Activated naive CD8-positive, alpha-beta T cell (primary cell): ENCODE measurements around the gene TMEM62.
"Not testable (repeated sequence)": the region's sequence is repeated elsewhere in the genome, so short reads cannot be mapped to it uniquely, and the experiment has no call there.

Experiments
- H3K27ac Mint-ChIP-seq: one replicate; pipeline ENCODE4 v1.8.0; 2021; ENCODE audit warnings: mixed read lengths
- H3K27me3 Mint-ChIP-seq: one replicate; pipeline ENCODE4 v1.8.0; 2021; ENCODE audit warnings: mixed read lengths
- H3K36me3 Mint-ChIP-seq: one replicate; pipeline ENCODE4 v1.8.0; 2021; ENCODE audit warnings: mixed read lengths
- H3K4me1 Mint-ChIP-seq: one replicate; pipeline ENCODE4 v1.8.0; 2021; ENCODE audit warnings: low read depth, mixed read lengths
- H3K4me3 Mint-ChIP-seq: one replicate; pipeline ENCODE4 v1.8.0; 2021; ENCODE audit warnings: mild to moderate bottlenecking, mixed read lengths
- H3K9me3 Mint-ChIP-seq: one replicate; pipeline ENCODE4 v1.8.0; 2021; ENCODE audit warnings: low read depth, mixed read lengths

Gene TMEM62

DNA sequence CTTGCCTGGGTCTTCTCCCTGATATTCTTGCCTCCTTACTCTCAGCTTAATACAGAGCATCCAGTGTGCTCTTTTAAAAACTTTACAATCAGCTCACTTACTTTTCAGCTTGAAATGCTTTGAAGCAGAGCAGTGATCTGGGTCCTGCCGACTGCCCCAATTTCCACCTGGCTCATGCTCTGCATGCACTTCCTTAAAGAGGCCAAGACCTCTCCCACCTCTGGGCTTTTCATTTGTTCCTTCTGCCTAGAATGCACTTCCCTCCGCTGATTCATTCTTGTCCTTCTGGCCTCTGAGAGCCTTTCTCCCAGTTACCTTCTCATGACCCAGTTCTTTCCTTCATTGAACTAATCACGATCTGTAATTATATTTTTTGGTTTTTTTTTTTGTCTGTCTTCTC lies 49.9 kb downstream of the TMEM62 start:
- peaks cover 21% of the 10 kb centered on the region for H3K4me1 Mint-ChIP-seq
- no peak overlapping the region for H3K4me3 Mint-ChIP-seq
- H3K27ac Mint-ChIP-seq = peak overlapping the region; percentile 56

DNA sequence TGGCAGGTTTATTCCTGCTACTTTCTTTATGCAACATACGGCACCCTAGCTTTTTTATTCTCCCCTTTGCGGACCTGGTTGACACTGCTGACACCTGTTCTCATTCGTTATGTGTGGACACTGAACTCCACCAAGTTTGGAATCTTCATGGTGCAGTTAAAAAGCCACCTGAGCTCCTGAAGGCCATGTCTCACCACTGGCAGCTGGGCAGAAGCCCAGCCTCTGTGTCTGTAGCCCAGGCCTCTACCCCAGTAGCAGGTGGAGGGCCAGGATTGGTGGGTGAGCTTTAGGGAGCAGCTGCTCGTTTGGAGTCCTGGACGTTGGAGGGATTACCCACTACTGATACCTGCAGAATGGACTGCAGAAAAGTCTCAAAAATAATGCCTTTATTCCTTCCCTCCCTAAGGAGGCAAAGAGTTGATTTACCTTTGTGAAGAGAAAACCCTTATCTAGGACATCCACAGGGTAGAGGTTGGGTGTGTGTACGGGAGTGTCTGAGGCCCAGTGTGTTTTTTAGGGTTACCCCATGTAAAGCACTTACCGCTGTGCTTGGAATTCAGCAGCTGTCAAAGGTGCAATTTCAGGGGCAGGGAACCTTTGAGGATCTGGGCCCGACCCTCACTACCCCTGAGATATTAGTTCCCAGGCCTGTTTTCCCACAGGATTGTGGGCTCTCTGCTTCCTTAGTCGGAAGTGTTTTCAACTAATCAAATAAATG lies 51.2 kb downstream of the TMEM62 start:
- Mint-ChIP-seq H3K36me3 (peaks cover 4% of the 10 kb centered on the region), H3K9me3 (no peaks in the 10 kb centered on the region), H3K4me3 (peak overlapping the region; percentile 94), H3K4me1 (peaks cover 29% of the 10 kb centered on the region), H3K27me3 (no peaks in the 10 kb centered on the region), H3K27ac (peak overlapping the region; percentile 89)

More for the DNA sequence above, 49.9 kb downstream of the TMEM62 start:
- Mint-ChIP-seq H3K9me3 (no peaks in the 10 kb centered on the region), H3K27me3 (no peaks in the 10 kb centered on the region), H3K36me3 (no peaks in the 10 kb centered on the region)

DNA sequence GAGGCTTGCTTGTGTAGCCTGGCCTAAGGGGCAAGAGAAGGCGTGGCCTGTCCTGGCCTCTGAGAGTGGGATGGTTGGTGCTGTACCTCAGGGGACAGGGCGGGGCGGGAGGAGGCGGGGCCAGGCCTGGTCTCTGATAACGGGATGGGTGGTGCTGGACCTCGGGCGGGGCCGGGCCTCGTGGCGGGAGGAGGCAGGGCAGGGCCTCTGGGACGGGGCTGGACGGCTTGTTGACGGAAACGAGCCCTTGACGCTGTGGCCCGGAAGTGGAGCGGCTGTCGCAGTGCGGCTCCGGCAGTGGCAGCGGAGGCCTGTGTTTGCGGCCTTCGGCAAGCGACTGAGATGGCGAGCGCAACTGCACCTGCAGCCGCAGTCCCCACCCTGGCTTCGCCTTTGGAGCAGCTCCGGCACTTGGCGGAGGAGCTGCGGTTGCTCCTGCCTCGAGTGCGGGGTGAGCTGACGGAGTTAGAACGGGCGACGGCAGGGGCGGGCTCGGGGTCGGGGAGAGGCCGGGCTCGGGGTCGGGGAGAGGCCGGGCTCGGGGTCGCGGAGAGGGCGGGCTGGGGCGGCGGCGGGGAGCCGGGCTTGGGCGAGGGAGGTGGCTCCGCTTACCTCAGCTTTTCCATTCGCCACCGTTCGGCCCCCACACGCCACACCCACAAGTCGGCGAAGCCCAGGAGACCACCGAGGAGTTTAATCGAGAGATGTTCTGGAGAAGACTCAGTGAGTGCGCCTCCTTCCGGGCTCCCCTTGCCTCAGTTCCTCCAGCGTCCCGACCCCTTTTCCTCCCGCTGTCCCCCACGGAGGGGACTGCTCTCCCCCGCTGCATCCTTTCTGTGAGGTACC lies 52.0 kb downstream of the TMEM62 start, which contains the start of gene CCNDBP1:
TSS of gene CCNDBP1 (plus strand) at position 247 of the 846 bp plus-strand sequence. CDS start at position 343, 96 bp downstream.
- H3K36me3 Mint-ChIP-seq = peaks cover 5% of the 10 kb centered on the region
- peak within 1 kb of the TSS; percentile 94 for H3K4me3 Mint-ChIP-seq
- H3K9me3 Mint-ChIP-seq = no peaks in the 10 kb centered on the region
- H3K4me1 Mint-ChIP-seq = peaks cover 30% of the 10 kb centered on the region
- no peaks in the 10 kb centered on the region for H3K27me3 Mint-ChIP-seq
- H3K27ac Mint-ChIP-seq = peak within 1 kb of the TSS; percentile 92

DNA sequence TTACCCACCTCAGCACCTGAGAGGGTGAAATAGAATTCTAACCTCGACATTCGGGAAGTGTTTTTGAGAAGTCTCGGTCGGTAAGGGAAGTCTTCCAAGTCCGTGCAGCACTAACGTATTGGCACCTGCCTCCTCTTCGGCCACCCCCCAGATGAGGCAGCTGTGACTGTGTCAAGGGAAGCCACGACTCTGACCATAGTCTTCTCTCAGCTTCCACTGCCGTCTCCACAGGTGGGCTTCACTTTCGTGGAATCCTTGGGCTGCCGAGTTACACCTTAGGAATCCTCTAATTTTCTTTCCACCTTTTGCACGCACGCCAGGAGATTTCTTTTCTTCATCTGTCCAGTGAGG lies 52.6 kb downstream of the TMEM62 start:
- Mint-ChIP-seq H3K9me3 (no peaks in the 10 kb centered on the region), H3K36me3 (peaks cover 7% of the 10 kb centered on the region), H3K4me3 (peak overlapping the region; percentile 94), H3K4me1 (peaks cover 30% of the 10 kb centered on the region), H3K27ac (peak overlapping the region; percentile 92), H3K27me3 (no peaks in the 10 kb centered on the region)

DNA sequence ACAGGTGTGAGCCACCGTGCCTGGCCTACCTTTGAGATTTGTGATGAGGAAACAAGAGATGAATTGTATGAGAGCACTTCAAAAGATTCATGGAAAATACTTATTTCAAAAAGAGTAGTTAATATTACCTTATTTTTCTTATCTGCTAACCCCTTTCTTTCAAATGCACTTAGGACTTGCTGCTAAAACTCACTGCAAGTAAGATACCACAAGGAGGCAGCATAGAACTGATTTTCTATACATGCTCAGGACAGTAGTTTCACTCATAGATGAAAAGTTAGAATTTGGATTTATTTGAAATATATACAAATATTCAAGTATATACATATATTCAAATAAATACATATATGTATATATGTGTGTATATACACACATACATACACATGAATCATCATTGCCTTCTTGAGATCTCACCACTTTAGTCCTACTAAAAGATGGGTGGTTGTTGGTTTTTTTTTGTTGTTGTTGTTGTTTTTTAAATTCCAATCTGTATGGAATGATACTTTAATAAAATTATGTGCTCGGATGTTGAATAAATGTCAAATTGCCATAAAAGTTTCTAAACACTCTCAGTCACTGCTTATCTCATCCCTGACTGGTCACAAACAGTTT lies 54.3 kb downstream of the TMEM62 start:
- Mint-ChIP-seq H3K36me3 (peaks cover 7% of the 10 kb centered on the region), H3K27me3 (no peaks in the 10 kb centered on the region), H3K9me3 (no peaks in the 10 kb centered on the region), H3K4me3 (peak overlapping the region; percentile 80), H3K4me1 (peaks cover 30% of the 10 kb centered on the region), H3K27ac (no peak overlapping the region)

DNA sequence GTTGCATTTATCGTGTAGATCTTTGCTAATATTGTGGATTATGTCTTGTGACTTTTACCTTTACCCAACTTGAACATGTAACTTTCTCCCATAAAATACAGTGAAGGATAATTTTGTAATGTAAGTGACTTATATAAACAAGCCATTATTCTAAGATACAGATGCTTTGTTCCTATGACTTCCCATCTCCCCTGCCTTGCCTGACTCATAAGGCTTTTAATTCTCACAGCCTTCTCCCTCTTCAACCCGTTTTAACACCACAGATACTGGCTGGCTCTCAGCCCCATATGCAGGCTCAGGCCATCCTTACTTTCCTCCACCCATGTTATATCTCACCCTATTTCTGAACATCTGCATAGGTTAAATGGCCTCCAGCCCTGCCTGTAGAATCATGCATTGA lies 55.9 kb downstream of the TMEM62 start:
- Mint-ChIP-seq H3K4me1 (peaks cover 28% of the 10 kb centered on the region), H3K9me3 (no peaks in the 10 kb centered on the region), H3K27ac (peak overlapping the region; percentile 29), H3K27me3 (no peaks in the 10 kb centered on the region), H3K36me3 (peaks cover 7% of the 10 kb centered on the region), H3K4me3 (no peak overlapping the region)

DNA sequence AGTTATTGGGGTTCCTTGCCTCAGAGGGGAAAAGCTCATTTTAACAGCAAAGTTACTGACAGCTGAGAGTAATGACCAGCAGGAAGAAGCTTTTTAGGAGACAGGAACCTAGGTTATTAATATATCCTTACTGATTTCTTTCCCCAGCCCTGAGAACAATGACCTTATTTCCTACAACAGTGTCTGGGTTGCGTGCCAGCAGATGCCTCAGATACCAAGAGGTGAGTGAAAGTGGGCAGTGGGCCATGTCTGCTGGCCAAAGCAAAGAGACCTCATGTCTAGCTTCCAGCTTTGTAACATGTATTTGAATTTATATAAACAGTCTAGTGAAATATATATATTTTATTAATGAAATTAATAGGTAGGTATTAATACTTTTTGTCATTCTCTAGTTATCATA lies 56.8 kb downstream of the TMEM62 start:
- peaks cover 8% of the 10 kb centered on the region for H3K36me3 Mint-ChIP-seq
- H3K9me3 Mint-ChIP-seq = no peaks in the 10 kb centered on the region
- H3K27me3 Mint-ChIP-seq = no peaks in the 10 kb centered on the region
- H3K4me3 Mint-ChIP-seq = no peak overlapping the region
- no peak overlapping the region for H3K27ac Mint-ChIP-seq
- peaks cover 28% of the 10 kb centered on the region for H3K4me1 Mint-ChIP-seq

DNA sequence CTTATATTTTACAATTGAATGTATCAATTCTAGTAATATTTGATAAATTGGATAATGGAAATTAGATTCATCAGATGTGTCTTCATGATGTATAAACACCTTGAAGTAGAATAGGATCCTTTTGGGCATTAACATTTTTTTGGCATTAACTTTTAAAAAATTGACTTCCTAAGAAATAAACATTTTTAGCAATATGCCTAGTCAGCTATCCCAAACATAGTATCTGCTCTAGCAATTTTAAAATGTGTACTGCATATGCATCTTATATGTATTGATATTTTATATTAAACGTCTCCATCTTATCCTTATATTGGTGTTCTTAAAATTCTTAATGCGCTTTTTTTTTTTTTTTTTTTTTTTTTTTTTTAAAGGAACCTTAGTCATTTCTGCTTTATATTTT lies 60.3 kb downstream of the TMEM62 start:
- H3K9me3 Mint-ChIP-seq = peaks cover 6% of the 10 kb centered on the region
- H3K27ac Mint-ChIP-seq = no peak overlapping the region
- no peak overlapping the region for H3K4me3 Mint-ChIP-seq
- peaks cover 7% of the 10 kb centered on the region for H3K4me1 Mint-ChIP-seq
- peaks cover 14% of the 10 kb centered on the region for H3K36me3 Mint-ChIP-seq
- H3K27me3 Mint-ChIP-seq = no peaks in the 10 kb centered on the region

DNA sequence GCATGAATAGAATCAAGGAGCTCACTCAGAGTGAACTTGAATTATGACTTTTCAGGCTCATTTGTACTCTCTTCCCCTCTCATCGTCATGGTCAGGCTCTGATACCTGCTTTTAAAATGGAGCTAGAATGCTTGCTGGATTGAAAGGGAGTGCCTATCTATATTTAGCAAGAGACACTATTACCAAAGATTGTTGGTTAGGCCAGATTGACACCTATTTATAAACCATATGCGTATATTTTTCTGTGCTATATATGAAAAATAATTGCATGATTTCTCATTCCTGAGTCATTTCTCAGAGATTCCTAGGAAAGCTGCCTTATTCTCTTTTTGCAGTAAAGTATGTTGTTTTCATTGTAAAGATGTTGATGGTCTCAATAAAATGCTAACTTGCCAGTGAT lies 61.4 kb downstream of the TMEM62 start:
- H3K4me3 Mint-ChIP-seq = no peak overlapping the region
- peak overlapping the region; percentile 52 for H3K27ac Mint-ChIP-seq
- no peaks in the 10 kb centered on the region for H3K27me3 Mint-ChIP-seq
- peaks cover 9% of the 10 kb centered on the region for H3K36me3 Mint-ChIP-seq
- H3K4me1 Mint-ChIP-seq = no peaks in the 10 kb centered on the region
- peaks cover 6% of the 10 kb centered on the region for H3K9me3 Mint-ChIP-seq

DNA sequence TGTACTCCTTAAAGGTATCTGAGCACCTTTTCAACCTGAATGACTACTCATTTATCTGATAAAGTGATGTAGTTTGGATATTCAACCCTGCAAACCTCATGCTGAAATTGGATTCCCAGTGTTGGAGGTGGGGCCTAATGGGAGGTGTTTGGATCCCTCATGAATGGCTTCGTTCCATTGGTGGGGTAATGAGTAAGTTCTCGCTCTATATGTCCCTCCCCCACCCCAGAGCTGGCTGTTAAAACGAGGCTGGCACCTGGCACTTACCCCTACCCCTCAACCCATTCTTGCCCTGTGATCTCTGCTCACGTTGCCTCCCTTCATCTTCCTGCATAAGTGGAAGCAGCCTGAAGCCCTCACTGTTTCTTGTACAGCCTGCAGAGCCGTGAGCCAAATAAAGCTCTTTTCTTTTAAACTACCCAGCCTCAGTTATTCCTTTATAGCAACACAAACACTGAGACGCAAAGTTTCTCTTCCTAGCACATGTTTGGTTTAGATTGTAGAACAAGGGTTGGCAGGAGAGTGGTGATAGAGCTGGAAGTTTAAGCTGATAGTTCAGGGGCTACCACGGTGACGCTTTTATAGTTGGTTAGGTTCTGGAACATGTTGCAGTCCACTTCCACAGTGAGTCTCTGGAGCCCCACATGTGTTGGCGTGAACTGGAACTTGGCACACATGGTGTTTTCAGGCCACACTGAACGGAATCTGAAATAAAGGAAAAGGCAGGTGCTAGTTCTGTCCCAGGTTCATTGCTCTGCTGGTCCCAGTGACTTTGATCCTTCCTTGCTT lies 63.6 kb downstream of the TMEM62 start:
- Mint-ChIP-seq H3K4me1 (peaks cover 2% of the 10 kb centered on the region), H3K4me3 (no peak overlapping the region), H3K9me3 (peaks cover 6% of the 10 kb centered on the region), H3K36me3 (peaks cover 8% of the 10 kb centered on the region), H3K27me3 (no peaks in the 10 kb centered on the region), H3K27ac (no peak overlapping the region)

DNA sequence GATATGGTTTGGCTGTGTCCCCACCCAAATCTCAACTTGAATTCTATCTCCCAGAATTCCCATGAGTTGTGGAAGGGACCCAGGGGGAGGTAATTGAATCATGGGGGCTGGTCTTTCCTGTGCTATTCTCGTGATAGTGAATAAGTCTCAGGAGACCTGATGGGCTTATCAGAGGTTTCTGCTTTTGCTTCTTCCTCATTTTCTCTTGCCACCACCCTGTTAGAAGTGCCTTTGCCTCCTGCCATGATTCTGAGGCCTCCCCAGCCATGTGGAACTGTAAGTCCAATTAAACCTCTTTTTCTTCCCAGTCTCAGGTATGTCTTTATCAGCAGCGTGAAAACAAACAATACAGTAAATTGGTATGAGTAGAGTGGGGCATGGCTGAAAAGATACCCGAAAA lies 64.4 kb downstream of the TMEM62 start:
- H3K27ac Mint-ChIP-seq, H3K27me3 Mint-ChIP-seq, H3K4me1 Mint-ChIP-seq, H3K4me3 Mint-ChIP-seq, H3K36me3 Mint-ChIP-seq, H3K9me3 Mint-ChIP-seq: not testable (repeated sequence)

DNA sequence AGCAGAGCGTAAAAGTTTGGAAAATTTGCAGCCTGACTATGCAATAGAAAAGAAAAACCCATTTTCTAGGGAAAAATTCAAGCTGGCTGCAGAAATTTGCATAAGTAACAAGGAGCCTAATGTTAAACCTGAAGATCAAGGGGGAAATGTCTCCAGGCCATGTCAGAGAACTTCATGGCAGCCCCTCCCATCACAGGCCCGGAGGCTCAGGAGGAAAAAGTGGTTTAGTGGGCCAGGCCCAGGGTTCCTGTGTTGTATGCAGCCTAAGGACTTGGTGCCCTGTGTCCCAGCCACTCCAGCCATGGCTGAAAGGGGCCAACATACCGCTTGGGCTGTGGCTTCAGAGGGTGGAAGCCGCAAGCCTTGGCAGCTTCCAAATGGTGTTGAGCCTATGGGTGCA lies 65.2 kb downstream of the TMEM62 start:
- H3K4me1 Mint-ChIP-seq, H3K27ac Mint-ChIP-seq, H3K4me3 Mint-ChIP-seq, H3K9me3 Mint-ChIP-seq, H3K27me3 Mint-ChIP-seq, H3K36me3 Mint-ChIP-seq: not testable (repeated sequence)

DNA sequence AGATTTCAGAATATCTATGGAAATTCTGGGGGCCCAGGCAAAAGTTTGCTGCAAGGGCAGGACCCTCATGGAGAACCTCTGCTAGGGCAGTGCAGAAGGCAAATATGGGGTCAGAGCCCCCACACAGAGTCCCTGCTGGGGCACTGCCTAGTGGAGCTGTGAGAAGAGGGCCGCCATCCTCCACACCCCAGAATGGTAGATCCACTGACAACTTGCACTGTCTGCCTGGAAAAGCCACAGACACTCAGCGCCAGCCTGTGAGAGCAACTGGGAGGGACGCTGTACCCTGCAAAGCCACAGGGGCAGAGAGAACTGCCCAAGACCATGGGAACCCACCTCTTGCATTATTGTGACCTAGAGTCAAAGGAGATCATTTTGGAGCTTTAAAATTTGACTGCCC lies 65.6 kb downstream of the TMEM62 start:
- Mint-ChIP-seq H3K27me3 (no peaks in the 10 kb centered on the region), H3K9me3 (peaks cover 6% of the 10 kb centered on the region), H3K36me3 (peaks cover 8% of the 10 kb centered on the region), H3K27ac (no peak overlapping the region), H3K4me3 (no peak overlapping the region), H3K4me1 (peaks cover 2% of the 10 kb centered on the region)

DNA sequence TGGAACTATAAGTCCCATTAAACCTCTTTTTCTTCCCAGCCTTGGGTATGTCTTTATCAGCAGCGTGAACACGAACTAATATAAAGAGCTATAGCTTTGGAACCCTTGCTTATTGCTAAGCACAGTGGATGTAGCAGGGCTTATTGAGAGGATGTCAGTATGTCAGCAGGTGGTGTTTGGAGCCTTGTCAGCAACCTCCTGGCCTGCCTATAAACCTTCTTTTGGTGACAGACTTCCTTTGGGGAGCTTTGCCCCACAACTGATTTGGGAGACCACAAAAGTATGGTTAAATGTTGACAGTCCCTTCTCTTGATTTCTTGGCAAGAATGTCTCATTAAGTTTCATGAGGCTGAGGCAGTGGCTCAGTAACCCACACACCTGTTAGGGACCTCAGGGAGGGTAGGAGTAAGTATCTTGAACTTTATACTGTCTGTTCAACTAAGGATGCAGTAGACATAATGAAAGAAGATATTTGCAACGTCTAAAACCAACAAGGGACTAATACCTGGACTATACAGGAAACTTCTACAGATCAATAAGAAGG lies 66.6 kb downstream of the TMEM62 start:
- peaks cover 6% of the 10 kb centered on the region for H3K4me1 Mint-ChIP-seq
- H3K4me3 Mint-ChIP-seq = no peak overlapping the region
- H3K27ac Mint-ChIP-seq = peak overlapping the region; percentile 2
- peaks cover 6% of the 10 kb centered on the region for H3K36me3 Mint-ChIP-seq
- peaks cover 6% of the 10 kb centered on the region for H3K9me3 Mint-ChIP-seq
- no peaks in the 10 kb centered on the region for H3K27me3 Mint-ChIP-seq
